GDM1 (cell line): ENCODE data around the gene KCNQ1.

ENCODE experiments used
- DNase-seq: peaks from one replicate; lab custom pipeline; 2025; lab: John Stamatoyannopoulos, UW

KCNQ1 gene

DNA sequence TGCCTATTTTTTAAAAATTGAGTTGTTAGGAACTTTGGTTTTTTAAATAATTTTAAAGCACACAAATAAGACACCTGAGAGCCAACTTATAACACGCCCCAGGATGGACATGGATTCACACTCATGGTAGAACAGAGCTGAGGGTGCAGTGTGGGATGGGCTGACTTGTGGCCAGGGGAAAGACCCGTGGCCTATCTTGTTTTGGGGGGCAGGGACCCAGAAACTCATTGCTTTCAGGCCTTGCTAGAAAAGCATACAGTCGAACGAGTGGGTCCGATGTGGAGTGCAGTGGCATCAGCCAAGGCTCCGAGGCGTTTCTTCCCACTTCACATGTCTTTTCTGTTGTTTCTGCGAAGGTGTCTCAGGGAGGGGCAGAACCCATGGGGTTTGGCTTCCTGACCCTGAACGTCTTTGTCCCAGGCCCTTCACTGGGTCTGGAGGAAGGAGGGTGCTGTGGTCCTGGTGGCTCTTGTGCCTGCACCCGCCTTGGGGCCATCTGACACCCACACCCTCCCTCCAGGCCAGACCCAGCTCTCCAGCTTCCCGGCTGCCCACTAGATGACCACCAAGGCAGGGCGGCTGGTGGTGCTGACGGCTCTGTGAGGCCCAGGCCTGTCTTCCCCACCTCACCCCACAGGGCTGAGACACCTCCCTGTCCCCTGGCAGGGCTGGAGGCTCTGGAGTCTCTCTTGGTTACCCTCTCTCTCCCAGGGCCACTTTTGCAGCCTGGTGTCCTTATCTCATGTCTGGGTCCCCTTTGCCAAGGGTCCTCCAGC lies 120.8 kb downstream of the KCNQ1 start:
- DNase-seq = no peak

DNA sequence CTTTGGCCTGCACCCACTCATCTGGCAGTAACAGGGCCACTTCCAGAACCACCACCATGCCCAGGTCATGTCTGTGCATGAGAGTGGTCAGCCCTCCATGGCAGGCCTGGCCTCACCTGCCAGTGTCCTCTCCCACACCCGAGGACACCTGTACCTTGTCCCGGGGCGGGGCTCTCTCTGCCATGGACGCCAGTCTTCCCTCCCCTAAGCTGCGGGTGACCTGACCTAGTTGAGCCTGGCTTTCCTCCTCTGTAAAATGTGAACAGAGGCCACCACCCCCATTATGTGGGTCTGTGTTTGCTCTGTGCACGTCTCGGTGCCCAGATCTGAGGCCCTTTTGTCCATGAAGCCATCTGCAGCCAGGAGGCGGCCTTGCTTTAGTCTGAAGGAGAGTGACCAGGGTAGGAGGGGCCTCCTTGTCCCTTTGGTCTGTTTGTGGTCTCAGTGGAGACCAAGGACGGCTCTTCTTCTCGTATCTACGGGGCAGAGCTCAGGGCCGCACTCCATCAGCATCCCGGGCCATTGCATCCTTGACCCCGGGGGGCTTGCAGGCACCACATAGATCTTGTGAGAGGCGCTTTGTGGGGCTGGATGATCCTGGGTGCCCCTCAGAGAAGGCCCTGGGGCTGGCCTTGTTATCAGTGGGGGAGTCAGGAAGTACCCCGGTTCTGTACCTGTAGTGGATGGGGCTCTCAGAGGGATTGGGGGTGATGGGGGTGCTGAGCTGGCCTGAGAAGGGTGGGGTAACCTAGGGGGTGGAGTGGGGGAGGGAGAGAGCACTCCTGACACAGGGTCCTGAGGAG lies 121.6 kb downstream of the KCNQ1 start:
- no peak for DNase-seq

DNA sequence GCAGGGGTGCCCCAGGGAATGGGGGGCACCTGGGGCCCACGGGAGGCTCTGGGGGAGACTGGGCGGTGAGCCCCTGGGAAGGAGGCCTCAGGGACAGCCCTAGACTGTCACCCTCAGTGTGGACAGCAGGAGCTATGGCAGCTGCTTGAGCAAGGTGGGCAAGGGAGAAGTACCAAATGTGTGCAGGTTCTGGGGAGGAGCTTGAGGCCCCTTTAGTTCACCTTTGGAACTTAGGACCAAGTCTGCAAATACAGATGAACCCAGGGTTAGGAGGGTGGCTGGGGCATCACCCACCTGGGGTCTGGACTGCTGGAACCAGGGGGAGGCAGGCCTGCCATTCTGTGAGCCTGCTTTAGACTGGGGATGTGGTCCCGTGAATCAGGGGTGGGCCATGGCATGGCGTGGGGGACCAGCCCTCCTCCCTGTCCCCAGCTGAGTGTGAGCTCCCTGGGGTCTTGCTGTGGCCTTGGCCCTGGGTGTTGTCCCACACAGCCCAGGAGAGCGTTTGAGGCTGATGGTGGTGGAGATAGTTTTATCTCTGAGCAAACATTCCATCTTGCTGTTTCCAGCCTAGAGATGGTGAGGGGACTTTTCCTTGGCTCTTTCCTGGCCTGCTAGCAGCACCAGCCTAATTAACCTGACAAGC lies 122.3 kb downstream of the KCNQ1 start:
- no peak for DNase-seq

DNA sequence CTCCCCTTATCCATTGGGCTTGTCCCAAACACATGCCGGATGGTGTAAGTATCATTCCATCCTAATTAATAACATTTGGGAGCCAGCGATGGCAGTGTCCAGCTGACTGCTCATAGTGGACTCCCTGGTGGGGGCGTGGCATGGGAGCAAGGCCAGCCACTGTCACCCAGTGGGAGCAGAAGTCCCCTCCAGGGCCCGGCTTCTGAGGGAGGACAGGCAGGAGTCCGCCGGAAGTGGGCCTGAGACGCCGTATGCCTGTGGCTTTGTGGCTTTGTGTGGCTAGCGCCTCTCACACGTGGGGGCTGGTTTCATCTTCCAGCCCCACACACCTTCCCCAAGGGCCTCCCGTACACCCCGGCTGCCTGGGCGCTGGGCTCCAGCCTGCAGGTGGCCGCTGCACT lies 124.5 kb downstream of the KCNQ1 start:
- DNase-seq = no peak

DNA sequence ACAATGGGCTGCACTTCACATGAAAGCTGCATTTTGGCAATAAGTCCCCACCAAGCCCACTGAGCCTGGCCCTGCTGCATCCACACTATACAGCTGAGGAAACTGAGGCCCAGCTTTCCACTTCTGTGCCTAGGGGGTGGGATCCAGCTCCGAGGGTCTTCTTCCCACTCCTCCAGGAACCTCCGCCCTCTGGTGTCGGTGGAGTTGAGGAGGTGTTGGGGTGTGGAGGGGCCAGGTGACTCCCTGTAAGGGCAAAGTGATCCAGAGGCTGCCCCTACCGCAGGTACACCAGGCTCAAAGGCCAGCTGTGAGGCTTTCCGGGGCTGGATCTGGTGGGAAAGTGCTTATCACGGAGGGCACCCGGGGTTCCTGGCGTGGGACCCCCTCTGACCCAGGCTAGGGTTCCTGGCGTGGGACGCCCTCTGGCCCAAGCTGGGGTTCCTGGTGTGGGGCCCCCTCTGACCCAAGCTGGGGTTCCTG lies 125.0 kb downstream of the KCNQ1 start:
- no peak for DNase-seq

DNA sequence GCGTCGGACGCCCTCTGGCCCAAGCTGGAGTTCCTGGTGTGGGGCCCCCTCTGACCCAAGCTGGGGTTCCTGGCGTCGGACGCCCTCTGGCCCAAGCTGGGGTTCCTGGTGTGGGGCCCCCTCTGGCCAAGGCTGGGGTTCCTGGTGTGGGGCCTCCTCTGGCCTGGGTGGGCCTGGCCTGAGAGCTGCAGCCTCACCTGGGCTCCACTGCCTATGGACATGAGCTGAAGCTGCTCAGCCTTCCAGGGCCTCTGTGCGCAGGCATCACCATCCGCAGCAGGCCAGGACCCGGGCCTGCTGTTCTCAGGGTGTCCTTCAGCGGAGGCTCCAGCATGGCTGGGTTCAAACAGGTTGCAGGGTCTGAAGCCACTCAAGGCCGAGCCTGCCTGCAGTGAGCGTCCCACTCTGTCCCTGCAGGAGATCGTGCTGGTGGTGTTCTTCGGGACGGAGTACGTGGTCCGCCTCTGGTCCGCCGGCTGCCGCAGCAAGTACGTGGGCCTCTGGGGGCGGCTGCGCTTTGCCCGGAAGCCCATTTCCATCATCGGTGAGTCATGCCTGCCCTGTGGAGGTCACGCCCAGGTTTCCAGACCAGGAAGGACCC lies 125.5 kb downstream of the KCNQ1 start:
- DNase-seq = no peak

DNA sequence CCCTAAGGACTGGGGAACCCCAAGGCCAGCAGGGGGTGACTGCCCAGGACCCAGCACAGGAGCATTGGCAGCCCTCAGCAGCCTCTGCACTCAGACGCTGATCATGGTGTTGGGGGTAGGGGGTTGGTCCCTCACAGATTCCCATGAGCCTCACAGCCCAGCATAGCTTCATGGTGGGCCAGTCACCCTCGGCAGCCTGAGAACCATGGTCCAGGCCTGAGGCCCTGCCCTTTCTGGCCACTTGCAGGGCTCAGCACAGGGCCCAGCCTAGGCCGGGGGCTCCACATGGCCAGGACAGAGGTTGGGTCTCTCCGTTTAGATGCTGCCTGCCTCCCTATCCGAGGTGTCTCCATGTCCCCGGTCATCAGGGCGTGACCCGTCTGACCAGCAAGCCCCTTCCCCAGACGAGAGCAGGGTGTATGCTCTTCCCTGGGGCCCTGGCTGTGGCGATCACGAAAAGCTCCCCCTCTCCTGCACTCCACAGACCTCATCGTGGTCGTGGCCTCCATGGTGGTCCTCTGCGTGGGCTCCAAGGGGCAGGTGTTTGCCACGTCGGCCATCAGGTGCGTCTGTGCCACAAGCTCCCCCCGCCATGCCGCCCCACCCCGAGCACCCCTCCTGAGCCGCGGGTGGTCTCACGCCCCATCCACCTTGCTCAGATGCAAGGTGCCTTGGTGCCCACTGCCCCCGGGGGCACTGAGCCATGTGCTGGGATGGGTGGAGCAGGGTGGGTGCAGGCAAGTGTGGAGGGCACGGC lies 126.2 kb downstream of the KCNQ1 start:
- no peak for DNase-seq

DNA sequence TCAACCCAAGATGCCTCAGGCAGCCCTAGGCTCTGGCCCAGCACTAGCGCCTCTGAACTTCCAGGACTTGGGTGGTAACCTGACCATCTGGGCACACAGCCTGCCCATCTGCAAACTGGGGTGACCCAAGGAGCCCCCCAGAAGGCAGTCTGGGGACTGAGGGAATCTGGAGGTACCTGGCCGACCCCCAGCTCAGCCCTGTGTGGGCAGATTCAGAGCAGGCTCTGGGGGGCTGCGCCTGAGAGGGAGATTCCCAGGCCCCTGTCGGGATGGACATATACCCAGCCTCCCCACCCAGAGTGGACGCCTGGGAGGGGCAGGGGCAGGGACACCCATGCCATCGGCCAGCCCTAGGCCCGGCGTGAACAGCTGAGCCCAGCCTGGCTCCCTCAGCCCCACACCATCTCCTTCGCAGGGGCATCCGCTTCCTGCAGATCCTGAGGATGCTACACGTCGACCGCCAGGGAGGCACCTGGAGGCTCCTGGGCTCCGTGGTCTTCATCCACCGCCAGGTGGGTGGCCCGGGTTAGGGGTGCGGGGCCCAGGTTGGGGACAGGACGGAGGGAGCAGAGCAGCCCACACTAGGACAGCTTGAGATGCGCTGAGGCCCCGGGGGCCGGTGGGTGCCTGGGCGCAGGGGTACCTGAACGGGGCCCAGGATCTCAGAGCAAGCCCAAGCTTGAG lies 126.9 kb downstream of the KCNQ1 start:
- DNase-seq = no peak

DNA sequence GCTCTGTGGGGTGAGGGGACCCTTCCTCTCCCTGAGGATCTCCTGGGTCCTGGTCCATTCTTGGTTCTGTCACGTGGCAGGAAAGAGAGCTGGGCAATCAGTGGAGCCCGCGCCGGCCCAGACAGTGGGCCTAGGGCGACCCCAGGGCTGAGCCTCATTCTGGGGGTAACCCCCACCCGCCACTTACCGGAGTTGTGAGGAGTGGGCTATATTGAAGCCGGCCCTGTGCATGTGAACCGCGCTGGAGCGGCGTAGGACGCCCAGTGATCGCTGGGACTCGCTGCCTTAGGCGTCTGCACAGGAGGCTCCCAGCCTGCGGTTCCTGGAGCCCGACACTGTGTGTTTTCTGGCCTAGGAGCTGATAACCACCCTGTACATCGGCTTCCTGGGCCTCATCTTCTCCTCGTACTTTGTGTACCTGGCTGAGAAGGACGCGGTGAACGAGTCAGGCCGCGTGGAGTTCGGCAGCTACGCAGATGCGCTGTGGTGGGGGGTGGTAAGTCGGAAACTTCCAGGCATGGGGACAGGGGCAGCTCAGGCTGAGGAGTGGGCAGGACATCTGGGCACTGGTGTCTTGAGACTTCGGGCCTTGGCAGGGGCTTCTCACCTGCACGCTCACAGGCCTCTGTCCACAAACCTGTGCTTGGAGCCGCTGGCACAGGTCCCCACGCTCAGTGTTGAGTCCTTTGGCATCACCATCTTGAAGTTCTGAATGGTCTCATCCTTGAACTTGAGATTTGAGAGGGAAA lies 127.9 kb downstream of the KCNQ1 start:
- no peak for DNase-seq

DNA sequence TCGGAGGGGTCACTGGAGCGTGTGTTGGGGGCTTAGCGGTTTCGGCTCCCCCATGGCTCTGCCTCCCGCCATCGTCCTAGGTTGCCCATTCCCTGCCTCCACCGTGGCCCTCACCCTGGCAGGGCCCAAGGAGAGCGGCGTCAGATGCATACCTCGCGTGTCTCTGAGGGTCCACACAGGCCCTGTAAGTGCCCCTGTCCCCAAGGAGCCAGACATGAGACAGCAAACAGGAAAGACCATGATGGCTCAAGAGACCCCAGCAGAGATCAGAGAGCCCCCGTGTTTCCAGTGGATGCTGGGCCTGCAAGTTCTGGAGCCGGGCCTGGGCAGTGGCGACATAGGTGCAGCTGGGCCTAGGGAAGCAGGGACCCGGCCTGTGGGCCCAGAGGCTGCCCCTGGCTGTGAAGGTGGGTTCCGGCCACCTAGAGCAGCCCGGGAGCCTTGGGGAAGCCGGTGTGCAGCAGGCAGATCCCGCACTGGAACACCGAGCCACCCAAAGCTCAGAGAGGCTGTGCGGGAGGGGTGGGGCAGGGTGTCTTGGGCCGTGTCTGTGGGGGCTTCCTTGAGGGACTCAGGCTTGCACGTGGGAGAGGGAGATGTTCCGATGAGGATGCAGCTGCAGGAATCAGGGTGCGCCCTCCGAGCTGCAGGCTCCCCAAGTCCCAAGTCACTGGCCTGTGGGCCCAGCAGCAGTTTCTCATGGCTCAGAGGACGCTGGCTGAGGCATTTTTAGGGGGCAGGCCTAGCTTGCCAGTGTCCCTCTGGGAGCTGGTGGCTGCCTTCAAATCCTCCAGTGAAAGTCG lies 128.6 kb downstream of the KCNQ1 start:
- no peak for DNase-seq

DNA sequence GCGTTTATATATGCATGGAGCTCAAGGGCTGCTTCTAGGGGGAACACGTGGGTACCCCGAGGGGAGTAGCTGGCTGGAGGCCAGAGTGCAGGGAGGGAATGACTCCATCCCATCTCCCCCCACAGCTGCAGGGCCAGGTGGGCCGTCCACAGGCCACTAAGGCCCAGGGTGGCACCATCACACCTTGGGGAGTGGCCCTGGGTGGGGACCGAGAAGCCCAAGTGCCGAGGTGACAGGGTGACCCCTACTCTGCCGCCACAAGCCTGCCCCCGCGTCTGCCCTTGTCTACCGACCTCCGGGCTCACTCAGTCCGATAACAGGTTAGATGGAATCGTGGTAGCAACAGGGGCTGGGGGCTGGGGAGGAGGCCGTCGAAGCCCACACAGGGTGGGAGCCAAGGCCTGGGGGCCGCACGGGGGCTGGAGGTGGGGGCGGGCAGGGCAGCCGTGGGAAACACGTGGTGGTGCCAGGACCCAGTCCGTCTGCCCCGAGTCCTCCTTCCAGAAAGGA lies 129.3 kb downstream of the KCNQ1 start:
- DNase-seq = no peak

DNA sequence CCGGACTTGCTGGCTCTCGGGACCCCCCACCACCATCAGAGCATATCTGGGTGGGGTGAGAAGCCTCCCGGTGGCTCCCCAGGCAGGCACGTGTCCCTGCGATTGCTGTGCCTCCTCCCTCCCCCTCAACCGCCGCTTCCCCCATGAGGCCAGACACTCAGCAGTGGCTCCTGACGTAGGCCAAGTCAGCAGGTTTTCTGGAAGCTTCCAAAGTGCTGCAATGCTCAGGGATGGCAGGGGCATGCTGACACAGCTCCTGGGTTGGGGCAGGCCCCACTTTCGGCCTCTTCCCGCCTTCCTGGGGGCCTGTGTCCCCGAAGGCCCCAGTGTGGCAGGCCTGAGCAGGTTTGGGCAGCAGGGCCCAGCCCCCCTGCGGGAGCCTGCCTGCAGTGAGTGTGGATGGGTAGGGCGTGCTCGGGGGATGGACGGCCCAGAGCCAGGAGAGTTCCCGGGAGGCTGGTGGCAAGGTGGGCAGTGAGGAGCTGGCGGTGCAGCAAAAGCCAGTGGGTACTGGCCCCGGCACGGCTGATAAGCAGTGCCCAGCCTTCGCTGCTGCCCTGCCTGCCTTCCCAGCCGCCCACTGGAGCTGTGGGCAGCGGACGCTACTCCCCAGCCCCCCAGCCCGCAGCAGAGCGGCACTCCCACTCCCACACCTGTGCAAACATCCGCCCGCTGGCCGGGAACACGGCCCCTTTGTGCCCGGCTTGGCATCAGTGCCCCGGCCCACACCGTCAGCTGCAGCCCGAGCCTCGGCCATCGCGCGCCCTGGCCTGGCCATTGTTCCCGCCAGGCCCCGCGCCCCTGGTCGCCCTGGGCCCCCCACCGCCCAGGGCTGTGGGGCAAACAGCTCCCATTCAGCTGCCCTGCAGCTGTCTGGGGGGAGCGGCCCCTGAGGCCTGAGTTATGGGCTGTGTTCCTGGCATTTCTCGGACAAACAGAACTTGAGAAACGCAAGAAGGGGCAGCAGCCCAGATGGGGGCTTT lies 130.0 kb downstream of the KCNQ1 start:
- no peak for DNase-seq

DNA sequence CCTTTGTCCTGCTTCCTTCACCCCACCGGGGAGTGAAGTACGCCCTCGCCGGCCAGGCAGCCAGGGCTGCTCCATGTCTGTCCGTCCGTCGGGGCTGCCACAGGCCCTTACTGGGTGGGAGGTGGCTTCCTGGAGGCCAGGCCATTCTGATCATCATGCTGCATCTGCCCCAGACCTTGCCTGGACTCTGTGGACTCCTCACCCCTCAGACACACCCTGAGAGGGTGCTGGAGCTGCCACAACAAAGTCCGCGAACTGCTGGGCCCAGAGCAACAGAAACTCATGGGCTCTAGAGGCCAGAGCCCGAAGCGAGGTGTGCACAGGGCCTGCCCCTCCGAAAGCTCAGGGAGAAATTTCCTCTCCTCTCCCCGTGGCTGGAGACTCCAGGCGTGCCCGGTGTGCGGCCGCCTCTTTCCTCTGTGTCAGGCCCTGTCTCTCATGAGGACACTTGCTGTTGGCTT lies 130.8 kb downstream of the KCNQ1 start:
- DNase-seq = no peak

DNA sequence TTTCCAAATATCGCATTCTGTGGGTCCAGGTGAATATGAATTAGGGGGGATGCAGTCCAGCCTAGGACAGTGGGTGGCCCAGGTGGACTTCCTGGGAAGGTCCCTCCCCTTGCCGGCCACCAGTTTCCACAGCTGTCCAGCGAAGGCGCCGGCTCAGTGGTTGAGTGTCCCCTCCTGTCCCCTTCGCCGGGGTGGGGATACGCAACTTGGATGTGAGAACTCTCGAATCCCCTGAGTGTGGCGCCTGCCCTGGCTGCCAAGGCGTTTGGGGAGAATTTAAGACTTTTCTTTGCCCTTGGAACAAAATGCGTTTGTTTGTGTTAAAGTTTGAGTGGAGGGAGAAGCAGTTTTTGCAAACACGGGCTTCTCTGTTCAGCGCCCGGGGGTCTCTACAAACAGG lies 131.3 kb downstream of the KCNQ1 start:
- no peak for DNase-seq

DNA sequence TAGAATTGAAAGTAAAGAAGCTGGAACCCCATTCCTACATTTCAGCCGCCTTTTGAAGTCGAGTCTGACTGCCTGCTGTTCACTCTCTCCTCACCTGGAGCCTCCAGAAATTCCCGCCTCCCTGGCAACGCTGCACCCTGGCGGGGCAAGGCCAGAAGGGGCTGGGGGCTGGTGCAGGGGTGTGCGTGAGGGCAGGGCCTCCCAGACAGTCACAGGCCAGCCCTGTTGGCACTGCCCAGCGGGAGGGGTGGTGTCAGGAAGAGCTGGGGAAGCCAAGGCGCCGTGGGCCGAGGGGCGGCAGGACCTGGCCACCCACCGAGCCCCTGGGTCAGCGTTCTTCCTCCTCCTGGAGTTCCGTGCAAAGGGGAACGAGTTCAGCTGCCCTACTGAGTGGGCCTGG lies 131.7 kb downstream of the KCNQ1 start:
- DNase-seq = no peak

DNA sequence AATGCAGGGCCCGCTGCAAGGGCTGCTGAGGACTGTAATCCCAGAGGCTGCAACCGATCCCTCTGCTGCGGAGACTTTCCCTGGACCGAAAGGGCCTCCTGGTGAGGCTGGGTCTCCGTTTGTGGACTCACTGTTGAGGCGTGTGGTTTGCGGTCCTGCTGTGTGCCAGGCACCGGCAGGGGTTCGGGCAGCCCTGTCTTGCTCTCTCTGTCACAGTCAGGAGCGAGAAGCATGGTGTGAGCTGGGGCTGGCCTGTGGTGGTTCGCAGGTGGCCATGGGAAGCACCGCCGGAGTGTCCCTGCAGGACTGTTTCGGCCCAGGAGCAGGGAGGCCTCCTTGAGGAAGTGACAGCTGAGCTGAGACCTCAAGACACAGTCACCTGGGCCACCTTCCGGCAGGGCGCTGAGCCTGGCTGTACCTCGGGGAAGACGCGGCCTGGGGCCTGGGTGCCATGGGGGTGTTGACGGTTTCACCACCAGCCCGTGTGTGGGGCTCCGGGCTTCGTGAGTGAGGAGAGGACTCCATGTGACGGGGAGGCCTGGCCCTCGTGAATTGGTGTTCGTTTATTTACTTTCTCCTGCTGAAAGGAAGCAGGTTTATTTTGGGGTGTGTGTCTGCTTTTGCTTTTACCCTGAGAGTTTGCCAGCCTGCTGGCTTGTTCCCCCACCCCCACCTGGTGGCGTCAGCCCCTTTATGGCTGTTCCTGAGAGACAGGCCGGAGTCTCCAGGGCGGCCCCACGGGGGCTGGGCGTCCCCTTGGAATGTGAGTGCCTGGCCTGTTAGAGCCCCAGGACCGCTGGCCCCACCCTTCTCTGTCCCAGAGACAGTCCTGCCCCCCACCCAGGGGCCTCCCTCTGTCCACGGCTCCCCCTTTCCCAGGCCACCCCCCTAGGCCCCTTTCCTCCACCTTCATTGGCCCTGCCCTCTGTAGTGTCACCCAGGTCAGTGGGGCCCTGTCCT lies 132.5 kb downstream of the KCNQ1 start:
- DNase-seq = no peak
